ENCODE data around the gene ZXDB.
A peak's percentile ranks its signal among the peaks of the same experiment; 100 is the strongest.
"Not testable (repeated sequence)": the region's sequence is repeated elsewhere in the genome, so short reads cannot be mapped to it uniquely, and the experiment has no call there.

The ZXDB gene
- 20.6 to 60.9 (median 34.1) reads per million in 4 donors for total RNA-seq

DNA sequence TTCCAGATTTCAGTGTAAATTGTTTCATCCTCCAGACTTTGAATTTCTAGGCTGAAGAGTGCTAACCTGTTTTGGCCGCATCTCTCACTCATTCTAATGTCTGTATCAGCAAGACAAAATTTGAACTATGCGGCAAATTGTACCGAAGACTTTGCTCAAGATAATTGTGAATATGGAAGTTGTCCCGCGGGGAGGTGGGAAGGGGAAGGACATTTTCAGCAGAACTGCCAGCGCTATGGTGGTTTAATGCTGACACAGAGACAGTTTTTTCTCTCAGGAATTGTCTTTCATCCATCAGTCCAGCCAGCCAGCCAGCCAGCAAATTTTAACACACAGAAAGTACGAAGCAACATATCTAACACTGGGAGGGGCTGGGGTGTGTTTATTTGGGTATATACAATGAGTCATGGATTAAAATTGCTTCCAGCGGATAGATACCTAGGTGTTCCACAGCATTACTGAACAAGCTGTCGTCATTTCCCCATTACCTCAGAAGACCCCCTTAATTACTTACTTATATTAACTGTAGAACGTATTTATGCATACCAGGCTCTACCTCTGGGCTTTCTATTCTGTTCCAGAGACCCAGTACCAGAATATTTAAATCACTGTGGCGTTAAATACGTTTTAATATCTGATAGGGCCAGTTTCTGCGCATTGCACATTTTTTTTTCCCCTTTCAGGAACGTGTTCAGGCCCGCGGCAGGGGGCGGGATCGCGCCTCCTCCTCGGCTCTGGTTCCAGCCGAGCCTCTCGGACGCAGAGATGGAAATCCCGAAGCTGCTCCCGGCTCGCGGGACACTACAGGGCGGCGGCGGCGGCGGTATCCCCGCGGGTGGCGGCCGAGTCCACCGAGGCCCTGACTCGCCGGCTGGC is at the start of gene ZXDB:
Gene ZXDB (plus strand): TSS at position 728 of the 876 bp plus-strand sequence. CDS start 38 bp downstream, at position 766.
- peak in 1 of 5 donors; percentile 21 for DNase-seq

DNA sequence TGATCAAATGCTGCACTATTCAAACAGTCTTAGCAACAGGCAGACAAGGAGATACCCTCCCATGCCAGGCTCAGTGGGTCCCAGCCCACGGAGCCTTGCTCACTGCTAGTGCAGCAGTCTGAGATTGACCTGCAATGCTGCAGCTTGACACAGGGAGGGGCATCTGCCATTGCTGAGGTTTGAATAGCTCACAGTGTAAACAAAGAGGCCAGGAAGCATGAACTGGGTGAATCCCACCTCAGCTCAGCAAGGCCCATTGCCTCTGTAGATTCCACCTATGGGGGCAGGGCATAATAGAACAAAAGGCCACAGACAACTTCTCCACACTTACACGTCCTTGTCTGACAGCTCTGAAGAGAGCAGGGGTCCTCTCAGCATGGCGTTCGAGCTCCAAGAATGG is 26.6 kb upstream of the ZXDB start:
- no peak for DNase-seq

DNA sequence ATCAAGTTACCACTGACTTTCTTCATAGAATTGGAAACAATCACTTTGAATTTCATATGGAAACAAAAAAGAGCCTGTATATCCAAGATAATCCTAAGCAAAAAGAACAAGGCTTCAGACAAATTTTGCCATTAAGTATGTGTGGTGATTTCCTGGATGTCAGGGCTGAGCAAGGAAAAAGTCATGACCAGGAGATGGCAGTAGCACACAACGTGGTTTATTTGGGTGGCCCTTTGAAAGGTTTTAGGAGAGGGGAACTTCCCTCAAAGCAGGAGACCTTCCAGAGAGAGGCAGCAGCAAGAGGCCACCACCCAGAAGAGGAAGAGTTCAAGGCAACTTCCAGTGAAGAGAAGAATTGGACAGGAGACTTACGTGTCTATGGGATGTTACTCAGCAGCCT is 18.1 kb upstream of the ZXDB start:
- DNase-seq: no peak

DNA sequence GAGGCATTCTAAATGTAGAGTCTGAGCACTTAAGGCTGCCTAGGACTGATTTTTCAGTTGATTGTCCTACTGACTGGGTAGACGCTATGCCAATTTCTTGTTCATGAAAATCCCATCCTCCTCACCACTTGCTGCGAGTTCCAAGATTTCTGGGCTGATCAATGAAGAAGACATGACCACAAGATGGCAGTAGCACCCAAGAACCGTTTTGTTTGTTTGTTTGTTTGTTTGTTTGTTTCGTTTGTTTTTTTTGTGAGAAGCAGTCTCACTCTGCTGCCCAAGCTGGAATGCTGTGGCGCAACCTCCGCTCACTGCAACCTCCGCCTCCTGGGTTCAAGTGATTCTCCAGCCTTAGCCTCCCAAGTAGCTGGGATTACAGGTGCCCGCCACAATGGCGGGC is 8.9 kb upstream of the ZXDB start:
- not testable (repeated sequence) for DNase-seq

DNA sequence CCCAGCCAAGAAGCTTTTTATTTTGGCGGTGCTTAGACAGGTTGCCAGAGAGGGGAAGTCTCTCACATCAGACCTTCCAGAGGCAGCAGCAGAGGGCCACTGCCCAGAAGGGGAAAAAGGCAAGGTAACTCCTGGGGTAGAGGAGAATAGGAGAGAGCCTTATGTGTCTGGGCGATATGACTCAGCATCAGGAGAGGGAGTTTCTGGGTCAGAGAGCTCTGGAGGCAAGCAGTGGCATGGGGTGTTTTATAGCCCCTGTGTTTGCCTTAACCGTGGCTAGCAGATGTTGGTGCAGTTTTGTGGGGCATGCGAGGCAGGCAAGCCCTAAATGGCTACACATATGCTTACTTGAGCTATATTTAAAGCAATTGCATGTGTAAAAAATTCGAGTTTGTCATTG is 8.3 kb upstream of the ZXDB start:
- no peak for DNase-seq

DNA sequence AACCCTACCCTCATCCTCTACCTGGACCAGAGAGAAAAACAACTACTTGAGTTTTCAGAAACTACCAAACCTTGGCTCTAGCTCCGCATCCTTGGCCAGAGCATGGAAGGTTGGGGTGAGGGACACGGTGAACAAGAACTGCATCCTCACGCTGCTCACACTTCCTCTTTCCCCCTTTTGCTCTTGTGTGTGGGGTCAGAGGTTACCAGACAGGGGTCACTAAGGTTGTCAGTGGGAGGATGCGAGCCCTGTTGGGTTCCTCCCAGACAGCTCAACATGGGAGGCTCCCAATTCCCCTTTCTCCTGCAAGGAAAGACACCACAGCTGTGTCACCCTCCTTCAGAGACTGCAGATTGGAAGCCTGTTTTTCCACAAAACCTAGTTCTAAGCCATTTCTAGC is 5.5 kb upstream of the ZXDB start:
- no peak for DNase-seq

DNA sequence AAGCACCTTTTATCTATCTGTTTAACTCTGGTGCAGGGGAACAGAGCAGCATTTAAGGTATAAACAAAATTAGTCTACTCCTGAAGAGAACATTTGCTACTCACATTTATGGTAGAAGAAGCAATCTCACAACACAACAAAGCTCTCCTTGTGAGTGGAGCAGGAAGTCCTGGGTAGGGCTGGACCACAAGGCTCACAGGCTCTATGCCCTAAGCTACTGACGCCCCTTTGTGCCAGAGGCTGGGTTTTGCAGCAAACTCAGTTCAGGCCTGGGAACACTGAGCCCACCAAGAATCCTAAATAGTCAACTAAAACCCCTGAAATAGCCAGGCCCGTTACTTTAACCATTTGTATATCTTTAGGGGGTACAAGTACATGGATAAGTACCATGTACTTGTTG is 4.7 kb upstream of the ZXDB start:
- no peak for DNase-seq

DNA sequence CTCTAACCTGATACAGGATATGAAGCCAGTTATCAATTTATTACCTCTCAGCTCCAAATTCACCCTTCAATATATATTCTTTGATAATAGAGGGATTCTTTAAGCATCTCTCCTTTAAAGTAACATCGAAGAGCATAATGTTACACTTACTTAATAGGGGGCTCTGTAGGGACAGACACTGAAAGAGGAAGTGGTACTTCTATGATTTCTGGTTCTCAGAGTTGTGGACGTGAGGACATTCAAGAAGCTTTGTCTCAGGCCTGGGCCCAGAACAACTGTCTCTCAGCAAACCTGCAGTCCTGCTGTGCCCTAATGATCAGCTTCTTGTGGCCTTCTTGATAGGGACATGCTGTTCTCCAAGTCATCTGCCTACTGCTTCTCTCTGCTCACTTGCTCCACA is 4.2 kb upstream of the ZXDB start:
- no peak for DNase-seq

DNA sequence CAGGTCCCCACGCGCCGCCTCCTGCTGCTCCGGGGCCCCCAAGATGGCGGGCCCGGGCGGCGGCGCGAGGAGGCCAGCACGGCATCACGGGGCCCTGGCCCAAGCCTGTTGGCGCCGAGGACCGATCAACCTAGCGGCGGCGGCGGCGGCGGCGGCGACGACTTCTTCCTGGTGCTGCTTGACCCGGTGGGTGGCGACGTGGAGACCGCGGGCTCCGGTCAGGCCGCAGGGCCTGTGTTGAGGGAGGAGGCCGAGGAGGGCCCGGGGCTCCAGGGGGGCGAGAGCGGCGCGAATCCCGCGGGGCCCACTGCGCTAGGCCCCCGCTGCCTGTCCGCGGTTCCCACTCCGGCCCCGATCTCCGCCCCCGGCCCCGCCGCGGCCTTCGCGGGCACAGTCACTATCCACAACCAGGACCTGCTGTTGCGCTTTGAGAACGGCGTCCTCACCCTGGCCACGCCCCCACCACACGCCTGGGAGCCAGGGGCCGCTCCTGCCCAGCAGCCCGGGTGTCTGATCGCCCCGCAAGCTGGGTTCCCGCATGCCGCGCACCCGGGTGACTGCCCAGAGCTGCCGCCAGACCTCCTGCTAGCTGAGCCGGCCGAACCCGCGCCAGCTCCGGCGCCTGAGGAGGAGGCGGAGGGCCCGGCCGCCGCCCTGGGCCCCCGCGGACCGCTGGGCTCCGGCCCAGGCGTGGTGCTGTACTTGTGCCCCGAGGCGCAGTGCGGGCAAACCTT is 516 bp downstream of the ZXDB start:
- DNase-seq: peak in 3 of 5 donors; percentile 12 to 40 (median 14)

DNA sequence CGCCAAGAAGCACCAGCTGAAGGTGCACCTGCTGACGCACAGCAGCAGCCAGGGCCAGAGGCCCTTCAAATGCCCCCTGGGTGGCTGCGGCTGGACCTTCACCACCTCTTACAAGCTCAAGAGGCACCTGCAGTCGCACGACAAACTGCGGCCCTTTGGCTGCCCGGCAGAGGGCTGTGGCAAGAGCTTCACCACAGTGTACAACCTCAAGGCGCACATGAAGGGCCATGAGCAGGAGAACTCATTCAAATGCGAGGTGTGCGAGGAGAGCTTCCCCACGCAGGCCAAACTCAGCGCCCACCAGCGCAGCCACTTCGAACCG is 1.0 kb downstream of the ZXDB start:
- peak in 2 of 5 donors; percentile 4 to 56 for DNase-seq

DNA sequence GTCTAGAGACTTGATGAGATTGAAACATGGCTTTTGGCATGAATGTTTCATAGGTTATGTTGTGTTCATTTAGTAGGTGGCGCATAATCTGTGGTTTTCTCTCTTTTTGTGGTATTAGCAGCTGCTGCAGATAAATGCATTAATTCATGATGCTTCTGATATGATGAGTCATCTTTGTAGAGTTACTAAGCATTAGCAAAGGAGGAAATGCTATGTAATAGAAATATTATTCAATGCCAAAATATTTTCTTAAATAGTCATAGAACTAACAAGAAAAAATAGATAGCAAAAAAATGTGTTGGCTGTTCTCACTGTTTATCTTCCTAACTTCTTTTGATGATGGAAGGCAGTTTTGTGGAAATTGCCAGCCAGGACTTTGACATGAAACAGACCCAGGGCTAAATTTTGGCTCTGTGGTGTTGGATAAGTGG is 3.6 kb downstream of the ZXDB start:
- peak in 1 of 5 donors; percentile 33 for DNase-seq

DNA sequence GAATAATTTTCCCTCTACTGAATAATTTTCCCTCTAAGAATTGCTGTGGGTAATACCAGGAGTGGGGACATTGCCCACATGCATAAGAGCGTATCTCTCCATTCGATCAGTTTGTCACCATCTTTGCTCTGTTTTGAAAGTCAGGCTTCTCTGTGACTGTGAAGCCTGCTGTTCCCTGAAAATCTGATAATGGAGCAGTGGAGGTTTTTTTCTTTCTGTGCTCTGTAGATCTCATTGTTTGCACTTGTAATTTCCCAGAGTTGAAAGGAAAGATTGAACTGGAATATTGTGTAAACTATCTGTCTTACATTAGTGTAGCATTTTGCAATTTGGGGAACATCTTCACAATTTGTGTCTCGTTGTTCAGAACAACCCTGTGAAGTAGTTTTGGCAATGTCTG is 4.3 kb downstream of the ZXDB start:
- no peak for DNase-seq

DNA sequence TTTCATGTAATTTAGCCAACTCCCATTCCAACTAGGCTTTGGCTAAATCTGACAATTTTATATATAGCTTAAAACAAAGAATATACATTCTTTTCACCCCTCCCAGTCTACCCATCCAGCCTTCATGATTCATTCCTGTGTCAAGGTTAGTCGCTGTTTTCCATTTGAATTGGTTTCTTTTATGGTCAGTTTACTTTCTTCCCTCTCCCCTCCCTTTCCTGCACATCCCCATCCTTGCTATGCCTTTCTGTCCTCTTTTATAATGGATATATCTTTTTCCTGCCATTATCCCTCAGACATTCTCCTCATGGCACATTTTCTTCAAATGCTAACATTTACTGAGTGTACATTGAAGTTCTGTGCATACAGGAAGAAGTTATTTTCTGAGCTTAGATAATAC is 4.7 kb downstream of the ZXDB start:
- no peak for DNase-seq

DNA sequence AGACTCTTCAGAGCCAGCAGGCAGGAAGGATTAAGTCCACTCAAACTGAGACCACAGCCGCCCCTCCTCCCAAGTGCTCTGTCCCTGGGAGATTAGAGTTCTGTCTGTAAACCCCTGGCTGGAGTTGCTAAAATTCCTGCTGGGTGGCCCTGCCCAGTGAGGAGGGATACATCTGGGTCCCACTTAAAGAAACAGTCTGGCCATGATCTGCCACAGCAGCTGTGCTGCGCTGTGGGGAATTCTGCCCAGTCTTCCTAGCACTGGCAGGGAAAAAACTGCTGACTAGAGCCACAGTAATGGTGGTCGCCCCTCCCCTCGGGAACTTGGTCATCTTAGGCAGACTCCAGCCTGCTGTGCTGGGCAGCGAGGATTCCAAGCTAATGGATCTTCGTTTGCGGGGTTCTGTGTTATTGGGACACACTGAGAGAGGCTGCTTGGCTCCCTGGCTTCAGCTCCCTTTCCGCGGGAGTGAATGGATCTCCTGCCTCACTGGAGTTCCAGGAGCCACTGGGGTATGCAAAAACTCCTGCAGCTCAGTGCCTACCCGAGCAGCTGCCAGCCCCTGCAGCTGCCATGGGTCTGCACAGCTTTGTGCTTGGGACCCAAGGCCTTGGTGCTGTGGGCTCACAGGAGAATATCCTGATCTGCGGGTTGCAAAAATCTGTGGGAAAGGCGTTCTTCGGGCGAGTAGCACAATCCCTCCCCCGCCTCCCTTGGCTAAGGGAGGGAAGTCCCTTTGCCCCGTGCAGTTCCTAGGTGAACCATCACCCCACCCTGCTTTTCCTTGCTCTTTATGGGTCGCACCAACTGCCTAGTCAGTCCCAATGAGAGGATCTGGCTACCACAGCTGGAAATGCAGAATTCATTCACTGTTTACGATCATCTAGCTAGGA is 15.7 kb downstream of the ZXDB start:
- DNase-seq: no peak

DNA sequence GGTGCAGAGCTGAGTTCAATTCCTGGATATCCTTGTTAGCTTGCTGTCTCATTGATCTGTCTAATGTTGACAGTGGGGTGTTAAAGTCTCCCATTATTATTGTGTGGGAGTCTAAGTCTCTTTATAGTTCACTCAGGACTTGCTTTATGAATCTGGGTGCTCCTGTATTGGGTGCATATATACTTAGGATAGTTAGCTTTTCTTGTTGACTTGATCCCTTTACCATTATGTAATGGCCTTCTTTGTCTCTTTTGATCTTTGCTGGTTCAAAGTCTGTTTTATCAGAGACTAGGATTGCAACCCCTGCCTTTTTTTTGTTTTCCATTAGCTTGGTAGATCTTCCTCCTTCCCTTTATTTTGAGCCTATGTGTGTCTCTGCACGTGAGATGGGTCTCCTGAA is 21.5 kb downstream of the ZXDB start:
- DNase-seq: not testable (repeated sequence)

DNA sequence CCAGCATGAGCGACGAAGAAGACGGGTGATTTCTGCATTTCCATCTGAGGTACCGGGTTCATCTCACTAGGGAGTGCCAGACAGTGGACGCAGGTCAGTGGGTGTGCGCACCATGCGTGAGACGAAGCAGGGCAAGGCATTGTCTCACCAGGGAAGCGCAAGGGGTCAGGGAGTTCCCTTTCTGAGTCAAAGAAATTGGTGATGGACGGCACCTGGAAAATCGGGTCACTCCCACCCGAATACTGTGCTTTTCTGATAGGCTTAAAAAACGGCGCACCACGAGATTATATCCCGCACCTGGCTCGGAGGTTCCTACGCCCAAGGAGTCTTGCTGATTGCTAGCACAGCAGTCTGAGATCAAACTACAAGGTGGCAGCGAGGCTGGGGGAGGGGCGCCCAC is 37.6 kb downstream of the ZXDB start:
- DNase-seq: not testable (repeated sequence)

DNA sequence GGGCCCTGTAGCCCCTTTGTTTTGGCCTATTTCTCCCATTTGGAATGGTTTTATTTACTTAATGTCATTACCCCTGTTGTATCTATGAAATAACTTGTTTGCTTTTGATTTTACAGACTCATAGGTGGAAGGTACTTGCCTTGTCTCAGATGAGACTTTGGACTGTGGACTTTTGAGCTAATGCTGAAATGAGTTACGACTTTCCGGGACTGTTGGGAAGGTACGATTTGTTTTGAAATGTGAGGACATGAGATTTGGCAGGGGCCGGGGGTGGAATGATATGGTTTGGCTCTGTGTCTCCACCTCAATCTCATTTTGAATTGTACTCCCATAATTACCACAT is 48.8 kb downstream of the ZXDB start:
- DNase-seq: no peak

DNA sequence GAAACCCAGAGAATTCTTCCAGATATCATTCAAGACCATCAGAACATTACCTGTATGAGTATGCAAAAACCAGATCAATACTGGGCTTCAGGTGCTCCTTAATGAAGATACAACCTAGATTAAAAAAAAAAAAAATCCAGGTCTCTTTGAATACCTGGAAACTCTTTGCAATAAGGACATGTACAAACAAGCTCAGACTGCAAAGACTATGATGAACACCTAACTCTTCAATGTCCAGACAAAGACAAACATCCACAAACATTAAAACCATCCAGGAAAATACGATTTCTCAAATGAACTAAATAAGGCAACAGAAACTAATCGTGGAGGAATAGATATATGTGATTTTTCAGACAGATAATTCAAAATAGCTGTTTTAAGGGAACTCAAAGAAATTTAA is 49.5 kb downstream of the ZXDB start:
- DNase-seq: no peak

DNA sequence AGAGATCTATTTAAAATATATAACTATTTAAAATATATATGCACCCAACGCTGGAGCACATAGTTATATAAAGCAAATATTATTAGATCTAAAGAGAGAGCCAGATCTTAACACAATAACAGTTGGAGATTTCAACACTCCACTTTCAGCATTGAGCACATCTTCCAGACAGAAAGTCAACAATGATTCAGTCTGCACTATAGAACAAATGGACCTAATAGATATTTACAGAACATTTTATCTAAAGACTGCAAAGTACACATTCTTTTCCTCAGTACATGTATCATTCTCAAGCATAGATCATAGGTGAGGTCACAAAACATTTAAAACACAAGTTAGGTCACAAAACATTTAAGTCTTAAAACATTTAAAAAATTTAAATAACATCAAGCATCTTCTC is 51.9 kb downstream of the ZXDB start:
- DNase-seq: no peak

DNA sequence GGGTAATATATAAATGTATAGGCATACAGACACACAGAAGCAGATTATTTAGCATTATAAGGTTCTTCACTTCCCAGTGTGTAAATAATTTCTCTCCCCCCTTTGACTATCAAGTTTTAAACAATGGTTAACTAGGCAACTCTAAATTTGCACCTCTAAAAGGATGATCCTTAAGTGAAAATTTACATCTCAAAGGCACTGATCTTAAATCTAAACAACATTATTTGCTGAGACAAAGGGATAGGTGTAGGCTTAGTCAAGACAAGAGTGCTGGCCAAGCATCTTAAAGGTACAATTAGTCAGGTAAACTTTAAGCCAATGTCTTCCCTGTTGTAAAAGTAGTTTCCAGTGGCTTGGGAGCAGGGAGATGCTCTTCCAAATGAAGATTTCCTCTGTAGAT is 55.2 kb downstream of the ZXDB start:
- no peak for DNase-seq

Measured in T-helper 1 cell (primary cell).